Fibroblast of peridontal ligament (primary cell): ENCODE results near the gene ENAM.
"Not testable (repeated sequence)": the region's sequence is repeated elsewhere in the genome, so short reads cannot be mapped to it uniquely, and the experiment has no call there.

Source experiments
- DNase-seq: peaks from one replicate; pipeline ENCODE4 v3.0.0-alpha.2; 2010; ENCODE audit errors: extremely low read depth

The ENAM gene

GRCh38 chr4:70676554-70677090 lies 48.1 kb downstream of the ENAM start:
- DNase-seq, result no peak

- no peak for DNase-seq
Measured at GRCh38 chr4:70678383-70678999, 49.9 kb downstream of the ENAM start.

DNA sequence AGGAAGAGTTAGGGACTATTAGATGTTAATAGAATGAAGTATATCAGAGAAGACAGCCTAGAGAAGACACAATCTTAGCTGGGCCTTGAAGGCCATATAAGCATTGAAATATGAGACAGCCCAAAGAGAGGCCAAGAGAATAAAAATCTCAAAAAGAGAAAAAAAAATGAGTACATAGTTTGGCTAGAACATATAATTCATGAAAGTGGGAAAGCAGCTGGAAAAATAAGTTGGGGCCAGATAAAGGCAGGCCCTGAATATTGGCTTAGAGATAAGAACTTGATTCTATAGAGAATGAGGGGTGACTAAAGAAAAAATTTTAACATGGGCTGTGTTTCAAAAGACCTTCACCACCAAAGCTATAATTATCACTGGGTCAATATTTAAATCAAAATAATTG lies 52.4 kb downstream of the ENAM start:
- no peak for DNase-seq

DNA sequence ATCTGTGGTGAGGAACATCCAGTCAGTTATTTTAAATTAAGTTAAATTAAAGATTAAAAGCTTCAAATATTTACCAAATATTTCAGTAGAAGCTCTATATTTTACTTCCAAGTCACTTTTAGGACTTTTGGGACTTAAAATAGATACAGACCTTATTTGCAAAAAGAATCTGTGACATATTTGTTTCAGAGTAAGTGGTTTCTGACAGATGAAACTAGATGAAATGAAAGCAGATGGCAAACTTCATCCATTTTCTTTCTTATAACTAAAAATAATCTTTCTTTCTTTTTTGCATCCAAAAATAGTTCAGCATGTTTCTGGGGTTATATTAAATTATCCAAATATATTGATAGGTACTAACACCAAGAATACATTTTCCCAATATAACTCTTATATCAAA lies 53.2 kb downstream of the ENAM start:
- no peak for DNase-seq

DNA sequence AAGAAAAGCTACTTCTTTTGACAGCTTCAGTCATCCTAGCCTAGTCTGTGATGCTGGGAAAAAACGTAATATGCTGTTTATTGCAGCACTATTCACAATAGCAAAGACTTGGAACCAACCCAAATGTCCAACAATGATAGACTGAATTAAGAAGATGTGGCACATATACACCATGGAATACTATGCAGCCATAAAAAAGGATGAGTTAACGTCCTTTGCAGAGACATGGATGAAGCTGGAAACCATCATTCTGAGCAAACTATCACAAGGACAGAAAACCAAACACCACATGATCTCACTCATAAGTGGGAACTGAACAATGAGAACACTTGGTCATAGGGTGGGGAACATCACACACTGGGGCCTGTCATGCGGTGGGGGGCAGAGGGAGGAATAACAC lies 53.6 kb downstream of the ENAM start:
- DNase-seq, result not testable (repeated sequence)

GRCh38 chr4:70687392-70687791 lies 58.8 kb downstream of the ENAM start:
- DNase-seq, result no peak

- peak; percentile 100 for DNase-seq
Measured at GRCh38 chr4:70687821-70688794, 59.6 kb downstream of the ENAM start, which contains the start of gene UTP3. Gene UTP3 (plus strand): TSS chr4:70688532. CDS start chr4:70688678, 146 bp downstream.

GRCh38 chr4:70688795-70689231 lies 60.3 kb downstream of the ENAM start:
- DNase-seq, result peak; percentile 11

DNA sequence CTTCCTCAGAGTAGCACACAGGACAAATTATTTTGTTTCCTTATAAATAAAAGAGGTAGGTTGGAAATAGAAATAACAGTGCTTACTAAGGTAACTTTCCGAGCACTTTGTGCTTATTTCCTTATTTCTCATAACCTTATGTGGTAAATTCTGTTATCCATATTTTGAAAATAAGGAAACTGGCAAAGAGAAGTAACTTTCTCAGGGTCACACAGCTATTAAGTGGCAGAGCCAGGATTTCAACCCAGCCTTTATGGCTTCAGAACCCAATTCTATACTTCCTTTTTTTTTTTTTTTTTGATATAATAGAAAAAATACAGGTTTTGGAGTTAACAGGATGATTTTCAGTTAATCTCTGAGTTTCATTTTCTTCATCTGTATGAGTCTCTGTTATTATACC lies 63.1 kb downstream of the ENAM start:
- DNase-seq, result no peak

DNA sequence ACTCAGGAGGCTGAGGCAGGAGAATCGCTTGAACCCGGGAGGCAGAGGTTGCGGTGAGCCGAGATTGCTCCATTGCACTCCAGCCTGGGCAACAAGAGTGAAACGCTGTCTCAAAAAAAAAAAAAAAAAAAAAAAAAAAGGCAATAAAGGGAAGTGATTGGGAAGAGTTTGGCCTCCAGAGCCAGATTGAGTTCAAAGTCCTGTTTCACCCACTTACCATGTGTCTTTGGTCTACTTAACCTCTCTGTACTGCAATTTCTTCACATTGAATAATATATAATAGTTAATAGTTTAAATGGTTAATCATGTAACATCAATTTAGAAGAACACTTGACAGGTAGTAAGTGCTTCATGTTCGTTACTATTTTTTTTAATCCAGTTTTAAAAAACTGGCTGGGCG lies 66.1 kb downstream of the ENAM start:
- not testable (repeated sequence) for DNase-seq
